K562 (cell line): ENCODE data around the gene PRR36. TPM values are rescaled to one million over a fixed set of nuclear protein-coding genes. Genes with fewer than 3 reads are reported as not detected.
A peak's percentile ranks its signal among the peaks of the same experiment; 100 is the strongest.

Experiments
- CTCF ChIP-seq, 3 experiments: IDR thresholded peaks in 2 of 3; conservative IDR thresholded peaks in 1 of 3; 2 replicates each; pipeline ENCODE4 v1.5.1; 2011 to 2012; ENCODE audit warnings: low read length in 3 of 3, mild to moderate bottlenecking in 3 of 3, control low read depth in 2 of 3, improper control_type of control experiment in 1 of 3, inconsistent platforms in 1 of 3, low read depth in 1 of 3, mixed read lengths in 1 of 3, moderate library complexity in 1 of 3; ENCODE audit not compliant: insufficient read depth in 2 of 3
- GTF2A2 ChIP-seq: IDR thresholded peaks from 2 replicates; pipeline ENCODE4 v1.6.1; 2016; ENCODE audit warnings: mild to moderate bottlenecking, missing genetic modification characterization, missing compliant biosample characterization
- MAZ ChIP-seq, 2 experiments: fragments of 450-650 bp in 1 of 2; sonication (generic) in 1 of 2; formaldehyde crosslinking; IDR thresholded peaks in 1 of 2; conservative IDR thresholded peaks in 1 of 2; 2 replicates each; pipeline versions ENCODE4 v1.4.0 to v1.5.0; 2020; ENCODE audit warnings: mild to moderate bottlenecking in 1 of 2, missing genetic modification reagents in 1 of 2
- NONO ChIP-seq, 2 experiments: fragments of 200-400 bp in 1 of 2; fragments of 450-650 bp in 1 of 2; formaldehyde crosslinking in 1 of 2; IDR thresholded peaks; 2 replicates each; pipeline ENCODE4 v1.6.1; 2017; ENCODE audit warnings: low read depth in 2 of 2, mild to moderate bottlenecking in 2 of 2, moderate library complexity in 2 of 2, low read length in 1 of 2
- SP1 ChIP-seq: sonication (generic); formaldehyde crosslinking; IDR thresholded peaks from 2 replicates; pipeline ENCODE4 v1.8.1; 2022; ENCODE audit warnings: mild to moderate bottlenecking, missing genetic modification reagents
- SPI1 ChIP-seq: IDR thresholded peaks from 2 replicates; pipeline ENCODE4 v1.6.1; 2011; ENCODE audit warnings: low read depth, low read length, control low read depth, borderline replicate concordance
- TAF15 ChIP-seq: fragments of 200-400 bp; formaldehyde crosslinking; IDR thresholded peaks from 2 replicates; pipeline ENCODE4 v1.6.1; 2017; ENCODE audit warnings: mild to moderate bottlenecking, low read depth, low read length, moderate library complexity
- TFAP4 ChIP-seq: sonication (generic); formaldehyde crosslinking; IDR thresholded peaks from 2 replicates; pipeline ENCODE4 v1.8.0; 2022; ENCODE audit warnings: missing genetic modification reagents, mild to moderate bottlenecking, moderate library complexity, borderline replicate concordance
- ZBTB11 ChIP-seq, 3 experiments: fragments of 200-800 bp in 1 of 3; fragments of 250-450 bp in 1 of 3; fragments of 450-650 bp in 1 of 3; sonication (Bioruptor Pico) in 1 of 3; sonication (Bioruptor generic) in 1 of 3; formaldehyde crosslinking in 1 of 3; IDR thresholded peaks; 2 replicates each; pipeline versions ENCODE4 v1.6.1 to v1.8.0; 2016 to 2022; ENCODE audit warnings: mild to moderate bottlenecking in 2 of 3, missing genetic modification characterization in 2 of 3, missing compliant biosample characterization in 1 of 3, moderate library complexity in 1 of 3
- polyA plus RNA-seq, 8 experiments: library from polyadenylated mRNA; depleted of rRNA in 4 of 8; stranded (reverse) in 5 of 8; unstranded in 3 of 8; fragments of >200 nt; fragmentation: Nextera tagmentation in 2 of 8; fragmentation: Illumina TruSeq in 1 of 8; extraction: Ambion mirVana in 2 of 8; extraction: Trizol in 1 of 8; gene quantifications; 2 replicates each; pipeline versions ENCODE4 v1.2.1 to v1.2.3, GENCODE V29; 2011 to 2014; ENCODE audit warnings: inconsistent platforms in 1 of 8, missing spikeins in 1 of 8
- total RNA-seq, 7 experiments: library from RNA; depleted of rRNA in 6 of 7; stranded (reverse); fragments of >200 nt in 6 of 7; fragmentation: Illumina TruSeq in 2 of 7; extraction: Trizol in 2 of 7; gene quantifications; 2 replicates each; pipeline versions ENCODE4 v1.2.1 to v1.2.3, GENCODE V29; 2011 to 2021; ENCODE audit warnings: low replicate concordance in 1 of 7
- TF ChIP-seq, protein P1 (sequence below), 2 experiments: fragments of 450-650 bp; formaldehyde crosslinking in 1 of 2; IDR thresholded peaks; 2 replicates each; pipeline versions ENCODE4 v1.4.0 to v1.6.1; 2014 to 2020; ENCODE audit warnings: mild to moderate bottlenecking in 2 of 2, borderline replicate concordance in 1 of 2, low read depth in 1 of 2

Gene PRR36
- total and polyA plus RNA-seq, 9 of the 15 experiments (the other 6 are each of a cell fraction or from before 2014, with no cell fraction given) = 0.05 to 0.42 (median 0.06) TPM; not detected in 6

DNA sequence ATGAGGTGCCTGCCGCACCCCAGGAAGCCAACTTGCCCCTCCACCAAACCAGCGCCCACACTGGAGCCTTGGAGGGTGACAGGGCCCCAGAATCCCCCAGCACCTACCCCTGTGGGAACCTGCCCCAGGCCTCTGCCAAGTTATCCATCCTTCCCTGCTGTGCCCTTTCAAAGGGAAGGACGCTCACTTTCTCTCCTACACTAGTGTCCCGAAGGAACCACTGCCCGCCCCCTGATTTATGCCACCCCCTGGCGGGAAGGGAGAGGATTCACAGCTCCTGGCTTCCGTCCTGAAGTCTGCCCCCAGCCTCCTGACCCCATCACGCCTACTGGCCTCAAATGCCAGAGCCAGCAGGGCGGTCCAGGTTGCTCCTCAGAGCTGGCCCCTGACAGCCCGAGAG is 42.7 kb downstream of the PRR36 start (continued):
- TF ChIP-seq, protein P1, sequence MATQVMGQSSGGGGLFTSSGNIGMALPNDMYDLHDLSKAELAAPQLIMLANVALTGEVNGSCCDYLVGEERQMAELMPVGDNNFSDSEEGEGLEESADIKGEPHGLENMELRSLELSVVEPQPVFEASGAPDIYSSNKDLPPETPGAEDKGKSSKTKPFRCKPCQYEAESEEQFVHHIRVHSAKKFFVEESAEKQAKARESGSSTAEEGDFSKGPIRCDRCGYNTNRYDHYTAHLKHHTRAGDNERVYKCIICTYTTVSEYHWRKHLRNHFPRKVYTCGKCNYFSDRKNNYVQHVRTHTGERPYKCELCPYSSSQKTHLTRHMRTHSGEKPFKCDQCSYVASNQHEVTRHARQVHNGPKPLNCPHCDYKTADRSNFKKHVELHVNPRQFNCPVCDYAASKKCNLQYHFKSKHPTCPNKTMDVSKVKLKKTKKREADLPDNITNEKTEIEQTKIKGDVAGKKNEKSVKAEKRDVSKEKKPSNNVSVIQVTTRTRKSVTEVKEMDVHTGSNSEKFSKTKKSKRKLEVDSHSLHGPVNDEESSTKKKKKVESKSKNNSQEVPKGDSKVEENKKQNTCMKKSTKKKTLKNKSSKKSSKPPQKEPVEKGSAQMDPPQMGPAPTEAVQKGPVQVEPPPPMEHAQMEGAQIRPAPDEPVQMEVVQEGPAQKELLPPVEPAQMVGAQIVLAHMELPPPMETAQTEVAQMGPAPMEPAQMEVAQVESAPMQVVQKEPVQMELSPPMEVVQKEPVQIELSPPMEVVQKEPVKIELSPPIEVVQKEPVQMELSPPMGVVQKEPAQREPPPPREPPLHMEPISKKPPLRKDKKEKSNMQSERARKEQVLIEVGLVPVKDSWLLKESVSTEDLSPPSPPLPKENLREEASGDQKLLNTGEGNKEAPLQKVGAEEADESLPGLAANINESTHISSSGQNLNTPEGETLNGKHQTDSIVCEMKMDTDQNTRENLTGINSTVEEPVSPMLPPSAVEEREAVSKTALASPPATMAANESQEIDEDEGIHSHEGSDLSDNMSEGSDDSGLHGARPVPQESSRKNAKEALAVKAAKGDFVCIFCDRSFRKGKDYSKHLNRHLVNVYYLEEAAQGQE (IDR thresholded peaks at IDR 0.05; ENCODE audit: borderline replicate concordance) = peak; percentile 25; the same call in 1 of the 2 replicates
- TF ChIP-seq, protein P1 (CRISPR knock-in tag; IDR thresholded peaks at IDR 0.05; ENCODE audit: low read depth) = no peak
- TF ChIP-seq TFAP4 (CRISPR knock-in tag) (0 out of 2 replicates have a peak, but pooled peaks have one; percentile 18), NONO (IDR thresholded peaks at IDR 0.05; ENCODE audit: low read depth in 2 of 2, low read length in 1 of 2) (no peak), MAZ (CRISPR knock-in tag; conservative IDR thresholded peaks at IDR 0.05 in 1 of 2, IDR thresholded peaks at IDR 0.05 in 1 of 2) (peak in 1 of 2 experiments; percentile 18; a peak in 1 of 4 replicates), ZBTB11 (CRISPR knock-in tag; IDR thresholded peaks at IDR 0.05) (no peak), TAF15 (no peak), CTCF (IDR thresholded peaks at IDR 0.05 in 2 of 3, conservative IDR thresholded peaks at IDR 0.05 in 1 of 3; ENCODE audit: insufficient read depth in 2 of 3, low read depth in 1 of 3, low read length in 3 of 3) (peak; percentile 64 to 72 (median 68)), GTF2A2 (tag) (no peak), SP1 (CRISPR knock-in tag) (peak; percentile 39; the same call in 1 of the 2 replicates), SPI1 (peak; percentile 3; the same call in 1 of the 2 replicates)
